SH-SY5Y (cell line): ENCODE data around the gene GIMAP8.

ENCODE experiments used
- GATA2 ChIP-seq: IDR thresholded peaks from 2 replicates; pipeline ENCODE4 v1.6.1; 2011; ENCODE audit warnings: mild to moderate bottlenecking, low read depth, low read length
- GATA3 ChIP-seq: IDR thresholded peaks from 2 replicates; pipeline ENCODE4 v1.6.1; 2011; ENCODE audit warnings: low read depth, mild to moderate bottlenecking, low read length, moderate library complexity

GRCh38 chr7:150441524-150441923, 8.9 kb upstream of the GIMAP8 start:
- TF ChIP-seq GATA2 (no peak), GATA3 (no peak)
